Motor neuron (in vitro differentiated cells): Measurements from ENCODE around the gene MPI. TPM values are rescaled to one million over a fixed set of nuclear protein-coding genes. Genes with fewer than 3 reads are reported as not detected.
"Not testable (repeated sequence)": the region's sequence is repeated elsewhere in the genome, so short reads cannot be mapped to it uniquely, and the experiment has no call there.

ENCODE experiments used
- ATAC-seq, 8 experiments: fragments of 200-7000 bp; cut with Tn5 transposase; replicated peaks in 6 of 8; 2 replicates each; pipeline ENCODE4 v1.8.0; 2021; ENCODE audit warnings: mild to moderate bottlenecking in 8 of 8, moderate library complexity in 8 of 8
- H3K27ac ChIP-seq, 2 donors: fragments of 250-450 bp; sonication (Bioruptor Pico); 2 replicates each; pipeline ENCODE4 v1.9.0; 2021; ENCODE audit warnings: antibody characterized with exemption in 2 of 2, mild to moderate bottlenecking in 2 of 2, moderate library complexity in 1 of 2
- H3K4me1 ChIP-seq, 2 donors: fragments of 250-450 bp; sonication (Bioruptor Pico); replicated peaks in 1 of 2; 2 replicates each; pipeline ENCODE4 v1.6.1; 2021; ENCODE audit warnings: antibody characterized with exemption in 2 of 2, mild to moderate bottlenecking in 2 of 2, moderate library complexity in 1 of 2
- H3K4me3 ChIP-seq, 5 donors: fragments of 250-450 bp; sonication (Bioruptor Pico); 2 replicates each; pipeline ENCODE4 v1.9.0; 2021; ENCODE audit warnings: antibody characterized with exemption in 5 of 5, mild to moderate bottlenecking in 5 of 5, moderate library complexity in 4 of 5
- WGBS, 10 experiments: fragments of 450-650 bp; shearing (Covaris generic); methylation state at CpG; one replicate each; pipeline ENCODE4 v1.0.0; 2022; 5-methylcytosine and 5-hydroxymethylcytosine counted together
- in situ Hi-C, 9 experiments: fragments of 400-800 bp; cut with MboI; loops; one replicate each; pipeline ENCODE4 v1.15.0; 2021; ENCODE audit warnings: low sequenced_read_pairs in 9 of 9, low pct_unique_long_range_greater_than_20kb in 2 of 9; ENCODE audit not compliant: unreplicated experiment in 9 of 9
- total RNA-seq, 8 experiments: library from RNA; unstranded; fragments of 300-600 nt; gene quantifications; 2 replicates each; pipeline versions ENCODE4 v1.2.3 to v1.2.4, GENCODE V29; 2022

Gene MPI
- total RNA-seq, 8 experiments from 2014 or later, result 43.0 to 70.9 (median 54.5) TPM

DNA sequence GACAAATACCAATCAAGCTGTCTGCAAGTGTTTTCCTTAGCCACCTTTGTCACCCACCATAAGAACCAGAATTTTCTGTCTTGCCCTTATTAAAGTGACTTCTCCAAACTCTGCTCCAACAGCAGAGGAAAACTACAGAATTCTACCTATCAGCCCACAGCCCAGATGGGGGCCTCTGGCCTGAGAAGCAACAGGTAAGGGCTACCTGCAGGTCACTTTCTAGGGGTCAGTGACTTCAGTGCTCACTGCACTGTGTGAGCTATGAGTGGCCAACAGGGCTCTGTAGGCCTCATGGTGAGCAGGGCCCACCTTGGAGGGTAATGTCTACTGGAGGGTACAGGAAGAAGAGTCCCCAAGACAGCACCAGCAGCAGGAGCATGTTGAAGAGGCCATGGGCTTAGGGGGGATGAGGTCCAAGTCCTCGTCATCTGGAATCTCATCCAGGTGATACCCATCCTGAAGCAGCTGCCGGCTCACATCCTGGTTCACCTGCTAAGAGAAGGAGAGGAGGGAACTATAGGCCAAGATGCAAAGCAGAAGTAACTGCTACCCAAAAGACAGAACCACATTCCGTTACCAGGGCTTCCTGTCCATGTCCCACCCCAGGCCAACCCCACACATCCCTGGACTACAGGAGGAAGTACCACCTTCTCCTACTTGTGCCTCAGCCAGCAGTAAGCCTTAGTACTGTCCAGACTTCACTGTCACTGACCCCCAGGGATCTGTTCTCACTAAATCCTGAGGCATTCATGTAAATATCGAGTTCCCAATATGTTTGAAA is 12.6 kb downstream of the MPI start:
- Histone ChIP-seq H3K4me1 (peaks cover 7 to 10% of the 10 kb centered on the region in 2 donors), H3K27ac (no peak overlapping the region), H3K4me3 (no peak overlapping the region)
- in situ Hi-C loops, result no loop called here
- ATAC-seq, result no peak
- 80 to 100% (median 95%) methylated on average over 1 to 4 of the region's 4 CpGs; no CpG with 5 or more reads in 4 of the 10 experiments for whole genome bisulfite sequencing, 10 experiments

DNA sequence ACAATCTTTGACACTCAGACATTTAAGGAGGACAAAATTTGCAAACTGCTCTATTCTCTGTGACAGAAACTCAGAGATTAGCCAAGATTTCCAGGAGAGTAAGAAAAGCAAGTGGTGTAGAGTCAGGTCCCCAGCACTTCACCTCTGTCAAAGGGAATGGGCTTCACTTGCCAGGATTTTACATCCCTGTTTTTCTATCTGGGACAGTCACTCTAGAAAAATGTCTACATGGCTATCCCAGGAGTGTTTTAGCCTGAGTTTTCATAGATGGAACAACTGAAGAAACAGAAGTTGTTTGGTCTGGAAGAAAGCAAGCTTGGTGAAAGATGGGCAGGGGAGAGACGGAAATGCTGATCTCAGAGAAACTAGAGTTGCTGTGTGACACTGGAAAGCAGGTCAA is 13.8 kb downstream of the MPI start:
- 92 to 100% (median 100%) methylated on average over 1 of the region's 1 CpG; no CpG with 5 or more reads in 5 of the 10 experiments for WGBS, 10 experiments
- no peak overlapping the region for H3K4me3 ChIP-seq
- H3K4me1 ChIP-seq, result peaks cover 7 to 11% of the 10 kb centered on the region in 2 donors
- in situ Hi-C loops, result no loop called here
- no peak for ATAC-seq
- H3K27ac ChIP-seq, result no peak overlapping the region

DNA sequence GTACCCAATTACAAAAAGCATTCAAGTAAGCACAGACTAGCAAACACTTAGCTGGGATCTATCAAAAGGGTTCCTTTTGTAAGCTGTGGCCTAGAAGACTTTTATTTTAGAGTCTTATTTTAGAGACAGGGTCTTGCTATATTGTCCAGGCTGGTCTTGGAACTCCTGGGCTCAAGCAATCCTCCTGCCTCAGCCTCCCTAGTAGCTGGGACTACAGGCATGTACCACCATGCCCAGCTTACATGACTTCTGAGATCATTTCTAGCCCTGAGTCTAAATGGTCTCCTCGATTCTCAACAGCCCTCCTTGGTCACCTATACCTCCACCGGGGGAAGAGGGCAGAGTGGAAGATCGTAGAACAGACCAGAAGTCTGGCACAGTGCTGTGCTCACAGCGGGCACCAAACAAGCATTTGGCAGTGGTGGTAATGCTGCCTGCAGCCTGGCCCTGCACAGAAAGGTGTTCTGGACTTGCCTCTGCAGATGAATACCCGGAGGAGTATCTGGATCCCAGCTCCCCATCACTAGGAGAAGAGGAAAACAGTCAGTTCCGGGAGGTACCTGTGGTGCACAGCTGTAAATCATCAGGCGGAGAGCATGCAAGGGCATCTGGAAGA is 14.5 kb downstream of the MPI start:
- no peak overlapping the region for H3K27ac ChIP-seq
- ATAC-seq, result no peak
- no peak overlapping the region for H3K4me3 ChIP-seq
- in situ Hi-C loops, result no loop called here
- 67 to 97% (median 93%) methylated on average over 2 to 6 of the region's 7 CpGs; no CpG with 5 or more reads in 1 of the 10 experiments for WGBS, 10 experiments
- H3K4me1 ChIP-seq, result peaks cover 7 to 11% of the 10 kb centered on the region in 2 donors

DNA sequence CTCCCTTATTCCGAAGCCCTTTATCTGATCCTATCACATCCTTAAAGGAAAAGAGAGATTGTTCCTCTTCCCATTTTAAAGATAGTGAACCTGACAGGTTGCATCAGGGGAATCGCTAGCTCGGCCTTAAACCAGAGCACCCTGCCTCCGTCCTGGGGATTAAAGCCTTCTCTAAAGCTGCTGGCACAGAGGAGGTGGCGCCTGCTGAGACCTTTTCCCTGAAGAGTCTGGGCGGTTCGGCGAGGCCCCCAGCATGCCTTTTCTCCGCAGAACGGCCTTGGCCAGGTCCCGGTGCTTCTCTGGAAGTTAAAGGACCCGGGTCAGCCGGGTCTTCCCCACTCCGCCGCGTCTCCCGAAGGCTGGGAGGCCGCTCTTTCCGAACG is 16.2 kb downstream of the MPI start:
- WGBS, 10 experiments, result 0 to 10% (median 0%) methylated on average over 1 to 5 of the region's 20 CpGs; no CpG with 5 or more reads in 3 of the 10 experiments
- in situ Hi-C loops, result no loop called here

DNA sequence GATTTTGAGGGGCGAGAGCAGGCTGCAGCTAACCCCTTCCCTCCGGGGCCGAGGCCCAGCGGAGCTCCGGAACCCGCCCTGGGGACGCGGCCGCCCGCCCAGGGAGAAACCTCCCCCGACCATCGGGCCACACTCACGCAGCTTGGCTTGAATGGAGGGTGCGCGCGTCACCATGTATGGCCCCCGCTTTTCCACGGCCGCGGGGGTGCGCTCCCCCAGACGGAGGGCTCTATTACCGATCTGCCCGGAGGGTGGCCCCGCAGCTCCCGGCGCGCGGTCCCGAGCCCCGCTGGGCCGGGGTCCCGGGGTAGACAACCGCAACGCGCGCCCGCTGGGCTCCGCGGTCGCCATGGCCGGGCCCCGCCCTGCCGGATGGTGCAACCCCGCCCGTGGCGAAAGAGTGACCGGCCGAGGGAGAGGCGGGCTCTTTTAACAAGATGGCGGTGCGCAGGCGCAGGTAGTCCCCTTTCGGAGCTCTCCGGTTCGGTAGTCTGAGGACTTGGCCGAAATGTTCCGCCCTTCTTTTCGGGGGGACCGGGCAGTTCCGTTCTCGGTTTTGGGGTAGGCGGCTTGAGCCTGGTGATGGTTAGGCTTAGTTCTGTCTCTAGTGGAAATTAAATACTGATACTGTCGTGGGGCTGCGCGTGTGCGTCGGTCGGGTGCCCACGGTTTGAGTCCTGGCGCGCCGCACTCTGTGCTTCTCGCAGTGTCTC is 16.8 kb downstream of the MPI start, which contains the start of gene FAM219B:
Gene FAM219B (minus strand): TSS at position 402 of the 713 bp plus-strand sequence. CDS start 51 bp downstream, at position 351.
- H3K4me3 ChIP-seq, result peak within 1 kb of the TSS; percentile 55 to 95 (median 85)
- H3K27ac ChIP-seq, result peak within 1 kb of the TSS; percentile 91 to 93
- in situ Hi-C loops, result no loop called here
- H3K4me1 ChIP-seq, result peaks cover 7 to 11% of the 10 kb centered on the region in 2 donors
- peak; percentile 84 to 93 (median 91) for ATAC-seq
- 0 to 5% (median 0%) methylated on average over 1 to 9 of the region's 74 CpGs; no CpG with 5 or more reads in 6 of the 10 experiments for WGBS, 10 experiments

More for the DNA sequence above, 16.2 kb downstream of the MPI start:
- peak overlapping the region; percentile 91 to 93 for H3K27ac ChIP-seq
- peak in 5 of 8 experiments; percentile 21 to 46 (median 40) for ATAC-seq
- peaks cover 7 to 11% of the 10 kb centered on the region in 2 donors for H3K4me1 ChIP-seq
- H3K4me3 ChIP-seq, result peak overlapping the region; percentile 55 to 95 (median 85)

DNA sequence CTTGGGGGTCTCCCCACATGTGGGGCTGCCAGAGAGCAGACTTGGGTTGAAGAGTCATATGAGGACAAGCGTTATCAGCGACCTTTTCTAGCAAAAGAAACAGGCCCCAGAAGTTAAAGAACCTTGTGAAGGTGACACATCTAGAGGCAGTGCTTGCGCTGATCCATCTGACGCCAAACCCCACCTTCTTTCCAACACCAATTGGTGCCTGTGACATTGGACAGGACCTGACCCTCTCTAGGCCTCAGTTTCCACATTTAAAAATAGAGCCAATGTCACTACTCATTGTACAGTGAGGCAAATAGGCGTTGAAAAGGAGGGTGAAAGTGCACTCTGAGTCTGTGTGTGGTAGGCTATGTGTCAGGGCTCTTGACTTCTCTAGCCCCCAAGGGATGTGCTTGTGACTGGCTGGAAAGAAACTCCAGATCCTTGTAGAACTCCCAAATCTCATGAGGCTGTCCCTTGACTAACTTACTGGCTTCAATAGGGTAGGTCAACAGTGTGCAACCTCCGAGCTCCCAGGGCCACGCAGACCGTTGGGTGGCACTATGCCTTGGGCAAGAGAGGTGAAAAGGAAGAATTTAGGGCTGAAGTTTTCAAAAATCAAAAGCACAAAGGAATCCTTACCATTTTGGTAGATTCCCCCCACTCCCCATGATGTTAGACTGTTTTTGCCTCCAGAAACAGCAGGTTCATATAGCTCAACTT is 17.5 kb downstream of the MPI start:
- WGBS, 10 experiments, result 41 to 93% (median 50%) methylated on average over 2 to 6 of the region's 8 CpGs; no CpG with 5 or more reads in 3 of the 10 experiments
- ATAC-seq, result peak in 3 of 8 experiments; percentile 2 to 10 (median 6)
- Histone ChIP-seq H3K4me3 (peak overlapping the region; percentile 55 to 95 (median 85)), H3K4me1 (peaks cover 7 to 11% of the 10 kb centered on the region in 2 donors), H3K27ac (peak overlapping the region; percentile 91 to 93)
- in situ Hi-C loops, result no loop called here

DNA sequence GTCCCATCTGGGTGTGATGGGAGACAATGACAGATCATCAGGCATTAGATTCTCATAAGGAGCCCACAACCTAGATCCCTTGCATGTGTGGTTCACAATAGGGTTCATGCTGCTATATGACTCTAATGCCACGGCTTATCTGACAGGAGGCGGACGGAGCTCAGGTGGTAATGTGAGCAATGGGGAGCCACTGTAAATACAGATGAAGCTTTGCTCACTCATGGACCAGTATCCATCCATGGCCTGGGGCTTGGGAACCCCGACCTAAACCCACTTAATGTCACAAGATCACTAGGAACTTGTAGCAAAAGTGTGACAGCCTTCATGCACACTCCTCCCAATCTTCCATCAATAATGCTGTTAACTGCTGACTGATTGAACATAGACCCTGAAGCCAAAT is 18.8 kb downstream of the MPI start:
- 50 to 100% (median 90%) methylated on average over 1 to 4 of the region's 4 CpGs; no CpG with 5 or more reads in 2 of the 10 experiments for WGBS, 10 experiments
- in situ Hi-C loops, result no loop called here
- Histone ChIP-seq H3K27ac (no peak overlapping the region), H3K4me3 (no peak overlapping the region), H3K4me1 (peaks cover 7 to 11% of the 10 kb centered on the region in 2 donors)
- ATAC-seq, result no peak

DNA sequence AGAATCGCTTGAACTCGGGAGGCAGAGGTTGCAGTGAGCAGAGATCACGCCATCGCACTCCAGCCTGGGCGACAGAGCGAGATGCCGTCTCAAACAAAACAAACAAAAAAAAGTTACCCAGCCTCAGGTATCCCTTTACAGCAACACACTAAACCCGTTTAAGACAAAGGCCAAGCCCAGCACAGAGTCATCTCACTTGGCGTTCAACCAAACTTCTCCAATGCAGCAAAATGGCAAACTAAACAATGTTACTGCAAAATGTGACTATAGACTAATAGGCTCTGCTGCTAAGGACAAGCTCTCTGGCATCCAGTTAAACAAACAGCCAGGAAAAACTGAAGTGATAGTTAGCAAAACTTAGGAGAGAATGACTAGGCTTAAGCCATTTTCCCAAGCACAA is 23.2 kb downstream of the MPI start:
- ATAC-seq, result peak in 3 of 8 experiments; percentile 5 to 95 (median 54)
- no peak overlapping the region for H3K4me3 ChIP-seq
- H3K27ac ChIP-seq, result no peak overlapping the region
- in situ Hi-C loops, result no loop called here
- 79 to 100% (median 98%) methylated on average over 1 to 6 of the region's 9 CpGs; no CpG with 5 or more reads in 4 of the 10 experiments for whole genome bisulfite sequencing, 10 experiments
- no peaks in the 10 kb centered on the region for H3K4me1 ChIP-seq

DNA sequence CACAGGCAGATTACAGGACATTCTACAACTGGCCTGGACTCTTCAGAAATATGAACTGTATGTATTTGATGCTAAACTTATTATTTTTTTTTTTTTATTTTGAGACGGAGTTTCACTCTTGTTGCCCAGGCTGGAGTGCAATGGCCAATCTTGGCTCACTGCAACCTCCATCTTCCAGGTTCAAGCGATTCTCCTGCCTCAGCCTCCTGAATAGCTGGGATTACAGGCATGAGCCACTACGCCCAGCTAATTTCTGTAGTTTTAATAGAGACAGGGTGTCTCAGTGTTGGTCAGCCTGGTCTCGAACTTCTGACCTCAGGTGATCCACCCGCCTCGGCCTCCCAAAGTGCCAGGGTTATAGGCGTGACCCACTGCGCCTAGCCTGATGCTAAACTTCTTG is 24.0 kb downstream of the MPI start:
- H3K4me3 ChIP-seq, ATAC-seq, H3K4me1 ChIP-seq, in situ Hi-C loops, H3K27ac ChIP-seq: not testable (repeated sequence)
- WGBS, 10 experiments, result 75 to 100% (median 97%) methylated on average over 1 to 8 of the region's 8 CpGs; no CpG with 5 or more reads in 2 of the 10 experiments

DNA sequence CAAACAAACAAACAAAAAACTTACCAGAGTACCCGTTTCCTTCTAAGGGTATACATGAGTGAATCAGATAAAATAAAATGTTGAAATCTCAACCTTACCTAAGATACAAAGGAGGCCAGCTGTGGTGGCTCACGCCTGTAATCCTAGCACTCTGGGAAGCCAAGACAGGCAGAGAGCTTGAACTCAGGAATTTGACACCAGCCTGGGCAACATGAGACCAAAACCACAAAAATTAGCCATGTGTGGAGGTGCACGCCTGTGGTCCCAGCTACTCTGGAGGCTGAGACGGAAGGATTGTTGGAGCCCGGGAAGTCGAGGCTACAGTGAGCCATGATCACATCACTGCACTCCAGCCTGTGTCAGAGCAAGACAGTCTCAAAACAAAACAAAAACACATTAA is 27.8 kb downstream of the MPI start:
- H3K27ac ChIP-seq, result no peak overlapping the region
- no peak for ATAC-seq
- H3K4me3 ChIP-seq, result no peak overlapping the region
- no peaks in the 10 kb centered on the region for H3K4me1 ChIP-seq
- 85 to 100% (median 93%) methylated on average over 2 to 6 of the region's 6 CpGs; no CpG with 5 or more reads in 3 of the 10 experiments for whole genome bisulfite sequencing, 10 experiments
- in situ Hi-C loops, result no loop called here

DNA sequence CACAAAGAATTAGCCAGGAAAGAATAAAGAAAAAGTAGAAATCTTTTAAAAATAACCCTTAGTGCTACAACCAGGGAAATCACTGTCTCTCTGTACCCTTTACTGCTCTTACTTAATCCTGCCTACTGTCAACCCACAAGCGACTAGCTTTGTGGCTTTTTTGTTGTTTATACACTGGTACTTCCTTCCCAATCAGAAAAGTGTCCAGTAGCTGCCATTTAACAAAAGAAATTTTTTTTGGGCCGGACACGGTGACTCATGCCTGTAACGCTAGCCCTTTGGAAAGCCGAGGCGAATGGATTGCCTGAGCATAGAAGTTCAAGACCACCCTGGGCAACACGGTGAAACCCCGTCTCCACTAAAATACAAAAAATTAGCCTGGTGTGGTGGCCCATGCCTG is 30.6 kb downstream of the MPI start:
- in situ Hi-C loops, result no loop called here
- H3K27ac ChIP-seq, result no peak overlapping the region
- no peak overlapping the region for H3K4me3 ChIP-seq
- H3K4me1 ChIP-seq, result no peaks in the 10 kb centered on the region
- no peak for ATAC-seq
- 94 to 100% (median 96%) methylated on average over 3 to 6 of the region's 8 CpGs; no CpG with 5 or more reads in 4 of the 10 experiments for whole genome bisulfite sequencing, 10 experiments

DNA sequence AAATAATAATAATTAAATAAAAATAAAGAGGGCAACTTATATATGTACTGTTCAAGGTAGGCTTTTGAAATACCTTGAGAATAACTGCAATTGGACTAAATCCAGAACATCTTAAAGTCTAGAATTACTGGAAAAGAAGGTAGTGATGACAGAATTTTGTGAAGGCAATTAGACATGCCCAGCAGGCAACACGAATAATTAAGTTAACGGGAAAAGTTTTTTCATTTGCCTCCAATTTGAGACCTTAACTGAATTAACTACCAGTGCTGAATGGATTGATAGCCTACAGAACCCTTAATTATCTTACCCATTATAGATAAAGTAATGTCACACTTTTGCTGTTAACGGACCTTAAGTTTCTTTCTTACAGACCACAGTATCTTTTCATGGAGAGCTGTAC is 34.7 kb downstream of the MPI start:
- H3K4me3 ChIP-seq, result no peak overlapping the region
- 77 to 100% (median 93%) methylated on average over 1 to 3 of the region's 3 CpGs for WGBS, 10 experiments
- H3K4me1 ChIP-seq, result no peaks in the 10 kb centered on the region
- no peak overlapping the region for H3K27ac ChIP-seq
- ATAC-seq, result no peak
- in situ Hi-C loops, result no loop called here
